Vagina (tissue), 2 donors: ENCODE measurements around the gene CEBPE.

Source experiments
- POLR2A ChIP-seq, 2 donors: fragments of 450-650 bp; IDR thresholded peaks; one replicate each; pipeline ENCODE4 v1.6.1; 2017; ENCODE audit warnings: antibody characterized with exemption in 2 of 2, mild to moderate bottlenecking in 2 of 2, moderate library complexity in 2 of 2
- TF ChIP-seq, protein P1 (sequence below), 3 experiments: fragments of 450-650 bp in 2 of 3; fragments of 200-600 bp in 1 of 3; sonication (generic) in 1 of 3; IDR thresholded peaks; one replicate each; pipeline ENCODE4 v1.5.1; 2017 to 2019; ENCODE audit warnings: antibody characterized with exemption in 3 of 3, mild to moderate bottlenecking in 2 of 3, moderate library complexity in 2 of 3

DNA sequence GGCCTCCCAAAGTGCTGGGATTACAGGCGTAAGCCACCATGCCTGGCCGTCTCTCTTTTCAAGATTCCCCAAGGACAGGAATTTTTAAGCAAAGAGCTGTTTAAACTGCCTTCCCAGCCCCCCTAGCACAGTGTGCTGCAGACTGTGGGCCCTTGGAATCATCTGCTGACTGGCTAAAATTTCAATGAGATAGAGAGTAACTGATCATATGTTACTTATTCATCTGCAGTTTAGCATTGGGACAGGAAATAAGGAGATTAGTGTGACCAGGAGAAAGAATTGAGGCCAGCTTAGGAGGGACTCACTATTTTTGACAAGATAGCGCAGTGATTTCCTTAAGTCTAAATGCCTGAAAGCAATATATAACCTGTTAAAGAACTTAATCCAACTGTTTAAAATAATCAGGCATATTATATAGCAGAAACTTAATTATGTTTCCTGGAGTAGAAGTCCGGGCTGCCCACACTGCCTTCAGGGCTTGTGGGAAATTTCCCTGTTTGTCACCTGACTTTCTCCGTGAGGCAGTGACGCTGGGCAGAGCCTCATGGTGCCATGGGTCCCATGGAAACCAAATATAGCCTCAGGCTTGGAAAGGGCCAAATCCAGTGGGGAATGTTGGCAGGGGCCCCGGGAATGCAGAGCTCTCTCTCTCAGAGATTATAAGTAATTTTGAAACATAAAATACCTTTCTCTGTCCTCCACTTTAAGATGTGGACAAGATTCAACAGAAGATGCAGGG is 22.8 kb upstream of the CEBPE start:
- no peak for TF ChIP-seq POLR2A (IDR thresholded peaks at IDR 0.05)
- TF ChIP-seq, protein P1, sequence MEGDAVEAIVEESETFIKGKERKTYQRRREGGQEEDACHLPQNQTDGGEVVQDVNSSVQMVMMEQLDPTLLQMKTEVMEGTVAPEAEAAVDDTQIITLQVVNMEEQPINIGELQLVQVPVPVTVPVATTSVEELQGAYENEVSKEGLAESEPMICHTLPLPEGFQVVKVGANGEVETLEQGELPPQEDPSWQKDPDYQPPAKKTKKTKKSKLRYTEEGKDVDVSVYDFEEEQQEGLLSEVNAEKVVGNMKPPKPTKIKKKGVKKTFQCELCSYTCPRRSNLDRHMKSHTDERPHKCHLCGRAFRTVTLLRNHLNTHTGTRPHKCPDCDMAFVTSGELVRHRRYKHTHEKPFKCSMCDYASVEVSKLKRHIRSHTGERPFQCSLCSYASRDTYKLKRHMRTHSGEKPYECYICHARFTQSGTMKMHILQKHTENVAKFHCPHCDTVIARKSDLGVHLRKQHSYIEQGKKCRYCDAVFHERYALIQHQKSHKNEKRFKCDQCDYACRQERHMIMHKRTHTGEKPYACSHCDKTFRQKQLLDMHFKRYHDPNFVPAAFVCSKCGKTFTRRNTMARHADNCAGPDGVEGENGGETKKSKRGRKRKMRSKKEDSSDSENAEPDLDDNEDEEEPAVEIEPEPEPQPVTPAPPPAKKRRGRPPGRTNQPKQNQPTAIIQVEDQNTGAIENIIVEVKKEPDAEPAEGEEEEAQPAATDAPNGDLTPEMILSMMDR (IDR thresholded peaks at IDR 0.05), result no peak
